HG03097 (cell line): ENCODE data around the gene HNRNPL.
"Not testable (repeated sequence)": the region's sequence is repeated elsewhere in the genome, so short reads cannot be mapped to it uniquely, and the experiment has no call there.

ENCODE experiments used
- ATAC-seq: cut with Tn5 transposase; IDR thresholded peaks from one replicate; pipeline ENCODE4 v1.9.1; 2021; ENCODE audit not compliant: unreplicated experiment, low FRiP score

Gene HNRNPL

GRCh38 chr19:38806371-38806770 is 43.4 kb downstream of the HNRNPL start:
- no peak for ATAC-seq

GRCh38 chr19:38805180-38805579 is 44.6 kb downstream of the HNRNPL start:
- no peak for ATAC-seq

GRCh38 chr19:38803543-38803942 is 46.2 kb downstream of the HNRNPL start:
- ATAC-seq: no peak

- no peak for ATAC-seq
These were observed 48.3 kb downstream of the HNRNPL start for GRCh38 chr19:38801359-38802095.

GRCh38 chr19:38800577-38801347 is 49.0 kb downstream of the HNRNPL start:
- ATAC-seq: no peak

GRCh38 chr19:38799104-38799503 is 50.7 kb downstream of the HNRNPL start:
- ATAC-seq: no peak

GRCh38 chr19:38797781-38798180 is 52.0 kb downstream of the HNRNPL start:
- ATAC-seq: not testable (repeated sequence)

GRCh38 chr19:38796154-38796553 is 53.6 kb downstream of the HNRNPL start:
- ATAC-seq: no peak

- no peak for ATAC-seq
These were observed 54.2 kb downstream of the HNRNPL start for GRCh38 chr19:38795549-38795948.

GRCh38 chr19:38793671-38794070 is 56.1 kb downstream of the HNRNPL start:
- ATAC-seq: no peak

- no peak for ATAC-seq
These were observed 56.6 kb downstream of the HNRNPL start for GRCh38 chr19:38793177-38793576.

GRCh38 chr19:38792250-38793111 is 57.3 kb downstream of the HNRNPL start:
- ATAC-seq: no peak

GRCh38 chr19:38791451-38792064 is 58.2 kb downstream of the HNRNPL start:
- ATAC-seq: not testable (repeated sequence)

GRCh38 chr19:38790507-38791403 is 59.0 kb downstream of the HNRNPL start:
- ATAC-seq: not testable (repeated sequence)

GRCh38 chr19:38788478-38789243 is 61.1 kb downstream of the HNRNPL start, which contains the start of gene LGALS7B:
LGALS7B (plus strand) TSS chr19:38789200; CDS start chr19:38789227, 27 bp downstream.
- ATAC-seq: no peak

GRCh38 chr19:38786572-38787265 is 63.1 kb downstream of the HNRNPL start:
- ATAC-seq: no peak
